Liver (tissue), 9 donors: ENCODE measurements around the gene STOML3. TPM values are rescaled to one million over a fixed set of nuclear protein-coding genes. Genes with fewer than 3 reads are reported as not detected.
A peak's percentile ranks its signal among the peaks of the same experiment; 100 is the strongest.

ENCODE experiments used
- DNase-seq: peaks from one replicate; pipeline ENCODE4 v3.0.0-alpha.2; 2017; ENCODE audit warnings: low spot score
- H3K27ac ChIP-seq, 2 donors: one replicate each; pipeline ENCODE4 v1.7.0; 2013; ENCODE audit warnings: inconsistent platforms in 2 of 2, low read length in 2 of 2, control low read depth in 1 of 2, low read depth in 1 of 2, mild to moderate bottlenecking in 1 of 2
- H3K27me3 ChIP-seq, 4 donors: one replicate each; pipeline versions ENCODE4 v1.6.1 to v1.7.0; 2013; ENCODE audit warnings: low read length in 3 of 4, inconsistent platforms in 1 of 4, mild to moderate bottlenecking in 1 of 4, moderate library complexity in 1 of 4; ENCODE audit not compliant: control insufficient read depth in 4 of 4, insufficient read depth in 4 of 4
- H3K36me3 ChIP-seq, 4 donors: one replicate each; pipeline versions ENCODE4 v1.6.1 to v1.7.0; 2013; ENCODE audit warnings: low read length in 3 of 4, mild to moderate bottlenecking in 3 of 4, low read depth in 1 of 4, moderate library complexity in 1 of 4; ENCODE audit not compliant: control insufficient read depth in 4 of 4, insufficient read depth in 3 of 4
- H3K4me1 ChIP-seq, 4 donors: one replicate each; pipeline versions ENCODE4 v1.6.1 to v1.7.0; 2013; ENCODE audit warnings: low read length in 3 of 4, mild to moderate bottlenecking in 3 of 4, moderate library complexity in 1 of 4; ENCODE audit not compliant: control insufficient read depth in 4 of 4, insufficient read depth in 4 of 4
- H3K4me3 ChIP-seq, 3 donors: one replicate each; pipeline versions ENCODE4 v1.6.1 to v1.7.0; 2013; ENCODE audit warnings: low read length in 3 of 3, control low read depth in 1 of 3, low read depth in 1 of 3, mild to moderate bottlenecking in 1 of 3
- H3K9ac ChIP-seq, 2 donors: one replicate each; pipeline ENCODE4 v1.7.0; 2013; ENCODE audit warnings: low read length in 2 of 2, mild to moderate bottlenecking in 2 of 2, moderate library complexity in 2 of 2, control low read depth in 1 of 2, low read depth in 1 of 2
- H3K9me3 ChIP-seq, 4 donors: one replicate each; pipeline versions ENCODE4 v1.6.1 to v1.7.0; 2013; ENCODE audit warnings: low read length in 3 of 4; ENCODE audit not compliant: control insufficient read depth in 4 of 4
- EGR1 ChIP-seq, 2 donors: IDR thresholded peaks; 2 replicates each; pipeline ENCODE4 v1.6.1; 2016 to 2018; ENCODE audit warnings: antibody characterized with exemption in 2 of 2, low read depth in 2 of 2
- FOXA1 ChIP-seq: IDR thresholded peaks from 2 replicates; pipeline ENCODE4 v1.6.1; 2016; ENCODE audit warnings: antibody characterized with exemption
- FOXA2 ChIP-seq: IDR thresholded peaks from 2 replicates; pipeline ENCODE4 v1.6.1; 2016; ENCODE audit warnings: antibody characterized with exemption
- HNF4A ChIP-seq, 2 donors: conservative IDR thresholded peaks; 2 replicates each; pipeline ENCODE4 v1.6.1; 2016; ENCODE audit warnings: antibody characterized with exemption in 2 of 2, mild to moderate bottlenecking in 2 of 2
- HNF4G ChIP-seq: IDR thresholded peaks from 2 replicates; pipeline ENCODE4 v1.6.1; 2016; ENCODE audit warnings: antibody characterized with exemption
- JUND ChIP-seq, 2 donors: IDR thresholded peaks; 2 replicates each; pipeline ENCODE4 v1.6.1; 2016; ENCODE audit warnings: antibody characterized with exemption in 2 of 2
- NR2F2 ChIP-seq: IDR thresholded peaks from 2 replicates; pipeline ENCODE4 v1.6.1; 2016; ENCODE audit warnings: antibody characterized with exemption
- RXRA ChIP-seq, 2 donors: IDR thresholded peaks; 2 replicates each; pipeline ENCODE4 v1.6.1; 2017 to 2018; ENCODE audit warnings: antibody characterized with exemption in 2 of 2, mild to moderate bottlenecking in 1 of 2
- SP1 ChIP-seq: IDR thresholded peaks from 2 replicates; pipeline ENCODE4 v1.6.1; 2018; ENCODE audit warnings: antibody characterized with exemption, mild to moderate bottlenecking
- TAF1 ChIP-seq: conservative IDR thresholded peaks from 2 replicates; pipeline ENCODE4 v1.6.1; 2016; ENCODE audit warnings: antibody characterized with exemption, mild to moderate bottlenecking
- YY1 ChIP-seq: IDR thresholded peaks from 2 replicates; pipeline ENCODE4 v1.6.1; 2016; ENCODE audit warnings: antibody characterized with exemption, mild to moderate bottlenecking
- WGBS: extraction: QIAGEN DNeasy Blood & Tissue Kit; methylation state at CpG from one replicate; pipeline ENCODE4 v1.1.7; 2013; 5-methylcytosine and 5-hydroxymethylcytosine counted together
- polyA plus RNA-seq, 2 donors: library from polyadenylated mRNA; stranded (reverse) in 1 of 2; unstranded in 1 of 2; fragments of 200-250 nt in 1 of 2; fragments of >200 nt in 1 of 2; fragmentation: Nextera tagmentation in 1 of 2; extraction: Ambion mirVana in 1 of 2; gene quantifications; one replicate each; pipeline versions ENCODE4 v1.2.1 to v1.2.3, GENCODE V29; 2013 to 2015
- total RNA-seq, 2 donors: library from RNA; depleted of rRNA; stranded (reverse); fragments of >200 nt; gene quantifications; one replicate each; pipeline ENCODE4 v1.2.3, GENCODE V29; 2014
- TF ChIP-seq, protein P1 (sequence below): fragments of 150-350 bp; IDR thresholded peaks from 2 replicates; pipeline ENCODE4 v1.5.1; 2017; ENCODE audit warnings: improper control_type of control experiment, low read depth, low read length; ENCODE audit not compliant: missing input control
- TF ChIP-seq, protein P2 (sequence below): IDR thresholded peaks from 2 replicates; pipeline ENCODE4 v1.6.1; 2016; ENCODE audit warnings: antibody characterized with exemption
- TF ChIP-seq, protein P3 (sequence below): IDR thresholded peaks from 2 replicates; pipeline ENCODE4 v1.6.1; 2016; ENCODE audit warnings: antibody characterized with exemption
- TF ChIP-seq, protein P4 (sequence below): IDR thresholded peaks from 2 replicates; pipeline ENCODE4 v1.6.1; 2016; ENCODE audit warnings: antibody characterized with exemption
- TF ChIP-seq, protein P5 (sequence below): IDR thresholded peaks from 2 replicates; pipeline ENCODE4 v1.6.1; 2016; ENCODE audit warnings: antibody characterized with exemption, mild to moderate bottlenecking
- donor health status: healthy.
- donor health status: healthy.
- donor health status: healthy.
- donor health status: healthy.
- donor health status: healthy.

The STOML3 gene
- total and polyA plus RNA-seq, 4 donors, result not detected

DNA sequence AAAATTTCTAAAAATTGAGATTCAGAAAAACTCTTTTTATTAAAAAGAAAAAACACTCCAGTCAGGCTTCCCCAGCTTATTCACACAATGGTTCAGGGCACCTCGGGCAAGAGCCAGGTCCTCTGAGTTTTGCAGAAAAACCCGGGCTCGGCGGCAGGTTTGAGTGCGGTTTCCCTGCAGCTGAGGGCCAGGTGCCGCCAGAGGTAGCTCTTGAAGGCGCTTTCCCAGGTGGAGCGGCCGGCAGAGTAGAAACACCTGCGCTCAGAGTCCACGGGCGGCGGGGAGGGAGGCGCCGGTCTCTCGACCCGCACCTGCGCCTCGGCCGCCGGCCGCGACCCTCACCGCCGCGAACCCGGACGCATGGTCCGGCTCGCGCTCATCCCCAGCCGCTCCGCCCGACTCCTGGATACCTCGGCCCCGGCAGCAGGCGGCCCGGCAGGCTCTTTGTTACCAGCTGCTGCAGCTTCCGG, 46.8 kb upstream of the STOML3 start:
- Histone ChIP-seq H3K4me3 (peak overlapping the region; percentile 63 to 100 (median 90)), H3K27me3 (no peaks in the 10 kb centered on the region), H3K9ac (peak overlapping the region; percentile 70 to 71), H3K4me1 (peaks cover 6 to 49% (median 30%) of the 10 kb centered on the region in 4 donors), H3K36me3 (no peaks in the 10 kb centered on the region), H3K9me3 (no peaks in the 10 kb centered on the region), H3K27ac (peak overlapping the region; percentile 79 to 96)
- DNase-seq, result no peak
- TF ChIP-seq SP1 (no peak), HNF4A (conservative IDR thresholded peaks at IDR 0.05) (no peak), YY1 (no peak), TAF1 (no peak), FOXA1 (no peak), FOXA2 (no peak), HNF4G (no peak)
- TF ChIP-seq, protein P1, sequence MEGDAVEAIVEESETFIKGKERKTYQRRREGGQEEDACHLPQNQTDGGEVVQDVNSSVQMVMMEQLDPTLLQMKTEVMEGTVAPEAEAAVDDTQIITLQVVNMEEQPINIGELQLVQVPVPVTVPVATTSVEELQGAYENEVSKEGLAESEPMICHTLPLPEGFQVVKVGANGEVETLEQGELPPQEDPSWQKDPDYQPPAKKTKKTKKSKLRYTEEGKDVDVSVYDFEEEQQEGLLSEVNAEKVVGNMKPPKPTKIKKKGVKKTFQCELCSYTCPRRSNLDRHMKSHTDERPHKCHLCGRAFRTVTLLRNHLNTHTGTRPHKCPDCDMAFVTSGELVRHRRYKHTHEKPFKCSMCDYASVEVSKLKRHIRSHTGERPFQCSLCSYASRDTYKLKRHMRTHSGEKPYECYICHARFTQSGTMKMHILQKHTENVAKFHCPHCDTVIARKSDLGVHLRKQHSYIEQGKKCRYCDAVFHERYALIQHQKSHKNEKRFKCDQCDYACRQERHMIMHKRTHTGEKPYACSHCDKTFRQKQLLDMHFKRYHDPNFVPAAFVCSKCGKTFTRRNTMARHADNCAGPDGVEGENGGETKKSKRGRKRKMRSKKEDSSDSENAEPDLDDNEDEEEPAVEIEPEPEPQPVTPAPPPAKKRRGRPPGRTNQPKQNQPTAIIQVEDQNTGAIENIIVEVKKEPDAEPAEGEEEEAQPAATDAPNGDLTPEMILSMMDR, result no peak
- TF ChIP-seq, protein P2, sequence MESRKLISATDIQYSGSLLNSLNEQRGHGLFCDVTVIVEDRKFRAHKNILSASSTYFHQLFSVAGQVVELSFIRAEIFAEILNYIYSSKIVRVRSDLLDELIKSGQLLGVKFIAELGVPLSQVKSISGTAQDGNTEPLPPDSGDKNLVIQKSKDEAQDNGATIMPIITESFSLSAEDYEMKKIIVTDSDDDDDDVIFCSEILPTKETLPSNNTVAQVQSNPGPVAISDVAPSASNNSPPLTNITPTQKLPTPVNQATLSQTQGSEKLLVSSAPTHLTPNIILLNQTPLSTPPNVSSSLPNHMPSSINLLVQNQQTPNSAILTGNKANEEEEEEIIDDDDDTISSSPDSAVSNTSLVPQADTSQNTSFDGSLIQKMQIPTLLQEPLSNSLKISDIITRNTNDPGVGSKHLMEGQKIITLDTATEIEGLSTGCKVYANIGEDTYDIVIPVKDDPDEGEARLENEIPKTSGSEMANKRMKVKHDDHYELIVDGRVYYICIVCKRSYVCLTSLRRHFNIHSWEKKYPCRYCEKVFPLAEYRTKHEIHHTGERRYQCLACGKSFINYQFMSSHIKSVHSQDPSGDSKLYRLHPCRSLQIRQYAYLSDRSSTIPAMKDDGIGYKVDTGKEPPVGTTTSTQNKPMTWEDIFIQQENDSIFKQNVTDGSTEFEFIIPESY, result no peak
- TF ChIP-seq, protein P3, sequence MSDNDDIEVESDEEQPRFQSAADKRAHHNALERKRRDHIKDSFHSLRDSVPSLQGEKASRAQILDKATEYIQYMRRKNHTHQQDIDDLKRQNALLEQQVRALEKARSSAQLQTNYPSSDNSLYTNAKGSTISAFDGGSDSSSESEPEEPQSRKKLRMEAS, result no peak
- TF ChIP-seq, protein P4, sequence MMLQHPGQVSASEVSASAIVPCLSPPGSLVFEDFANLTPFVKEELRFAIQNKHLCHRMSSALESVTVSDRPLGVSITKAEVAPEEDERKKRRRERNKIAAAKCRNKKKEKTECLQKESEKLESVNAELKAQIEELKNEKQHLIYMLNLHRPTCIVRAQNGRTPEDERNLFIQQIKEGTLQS, result no peak
- TF ChIP-seq, protein P5, sequence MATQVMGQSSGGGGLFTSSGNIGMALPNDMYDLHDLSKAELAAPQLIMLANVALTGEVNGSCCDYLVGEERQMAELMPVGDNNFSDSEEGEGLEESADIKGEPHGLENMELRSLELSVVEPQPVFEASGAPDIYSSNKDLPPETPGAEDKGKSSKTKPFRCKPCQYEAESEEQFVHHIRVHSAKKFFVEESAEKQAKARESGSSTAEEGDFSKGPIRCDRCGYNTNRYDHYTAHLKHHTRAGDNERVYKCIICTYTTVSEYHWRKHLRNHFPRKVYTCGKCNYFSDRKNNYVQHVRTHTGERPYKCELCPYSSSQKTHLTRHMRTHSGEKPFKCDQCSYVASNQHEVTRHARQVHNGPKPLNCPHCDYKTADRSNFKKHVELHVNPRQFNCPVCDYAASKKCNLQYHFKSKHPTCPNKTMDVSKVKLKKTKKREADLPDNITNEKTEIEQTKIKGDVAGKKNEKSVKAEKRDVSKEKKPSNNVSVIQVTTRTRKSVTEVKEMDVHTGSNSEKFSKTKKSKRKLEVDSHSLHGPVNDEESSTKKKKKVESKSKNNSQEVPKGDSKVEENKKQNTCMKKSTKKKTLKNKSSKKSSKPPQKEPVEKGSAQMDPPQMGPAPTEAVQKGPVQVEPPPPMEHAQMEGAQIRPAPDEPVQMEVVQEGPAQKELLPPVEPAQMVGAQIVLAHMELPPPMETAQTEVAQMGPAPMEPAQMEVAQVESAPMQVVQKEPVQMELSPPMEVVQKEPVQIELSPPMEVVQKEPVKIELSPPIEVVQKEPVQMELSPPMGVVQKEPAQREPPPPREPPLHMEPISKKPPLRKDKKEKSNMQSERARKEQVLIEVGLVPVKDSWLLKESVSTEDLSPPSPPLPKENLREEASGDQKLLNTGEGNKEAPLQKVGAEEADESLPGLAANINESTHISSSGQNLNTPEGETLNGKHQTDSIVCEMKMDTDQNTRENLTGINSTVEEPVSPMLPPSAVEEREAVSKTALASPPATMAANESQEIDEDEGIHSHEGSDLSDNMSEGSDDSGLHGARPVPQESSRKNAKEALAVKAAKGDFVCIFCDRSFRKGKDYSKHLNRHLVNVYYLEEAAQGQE, result no peak
- under 1% methylated on average over 39 of the region's 39 CpGs for WGBS

DNA sequence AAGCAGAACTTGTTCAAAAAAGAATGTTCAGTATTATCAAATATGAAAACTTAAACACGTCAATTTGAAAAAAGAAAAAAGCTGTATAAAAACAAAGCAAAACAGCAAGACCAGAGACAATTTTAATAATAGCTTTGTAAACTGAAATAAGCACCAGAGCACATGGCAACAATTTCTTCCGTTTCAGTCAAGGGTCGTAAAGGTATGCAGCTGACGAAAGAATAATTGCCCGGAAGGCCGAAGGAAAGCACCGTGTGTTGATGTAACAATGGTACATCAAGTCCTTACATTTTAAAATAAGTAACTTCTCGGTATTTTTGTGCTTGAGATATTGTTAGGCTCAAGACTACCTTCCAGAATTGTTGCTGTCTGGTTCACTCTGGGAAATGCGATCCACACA, 45.6 kb upstream of the STOML3 start:
- Histone ChIP-seq H3K9ac (peak overlapping the region; percentile 70 to 71), H3K4me3 (peak overlapping the region; percentile 63 to 100 (median 90)), H3K36me3 (no peaks in the 10 kb centered on the region), H3K27me3 (no peaks in the 10 kb centered on the region), H3K4me1 (peaks cover 6 to 49% (median 30%) of the 10 kb centered on the region in 4 donors), H3K27ac (no peak overlapping the region), H3K9me3 (no peaks in the 10 kb centered on the region)
- 7% methylated on average over 9 of the region's 9 CpGs for WGBS
- no peak for DNase-seq
- TF ChIP-seq JUND (IDR thresholded peaks at IDR 0.05) (no peak), YY1 (no peak), TAF1 (no peak), SP1 (no peak), FOXA2 (no peak), EGR1 (IDR thresholded peaks at IDR 0.05; ENCODE audit: low read depth in 2 of 2) (no peak), HNF4A (conservative IDR thresholded peaks at IDR 0.05) (no peak), HNF4G (no peak), RXRA (IDR thresholded peaks at IDR 0.05) (no peak), FOXA1 (no peak), NR2F2 (no peak)
- TF ChIP-seq, protein P1, result no peak
- TF ChIP-seq, protein P3, result no peak
- TF ChIP-seq, protein P4, result no peak
- TF ChIP-seq, protein P5, result no peak
